Stimulated activated CD8-positive, alpha-beta memory T cell treated with anti-CD3 and anti-CD28 coated beads, Interleukin-12 subunit alpha, Interleukin-12 subunit beta, amount 100 ng/mL, for 1 hour (primary cell): Measurements from ENCODE around the gene CXCL1.

ENCODE experiments used
- DNase-seq: peaks from one replicate; pipeline ENCODE4 v3.0.0-alpha.2; 2020; ENCODE audit warnings: low read depth

The CXCL1 gene

DNA sequence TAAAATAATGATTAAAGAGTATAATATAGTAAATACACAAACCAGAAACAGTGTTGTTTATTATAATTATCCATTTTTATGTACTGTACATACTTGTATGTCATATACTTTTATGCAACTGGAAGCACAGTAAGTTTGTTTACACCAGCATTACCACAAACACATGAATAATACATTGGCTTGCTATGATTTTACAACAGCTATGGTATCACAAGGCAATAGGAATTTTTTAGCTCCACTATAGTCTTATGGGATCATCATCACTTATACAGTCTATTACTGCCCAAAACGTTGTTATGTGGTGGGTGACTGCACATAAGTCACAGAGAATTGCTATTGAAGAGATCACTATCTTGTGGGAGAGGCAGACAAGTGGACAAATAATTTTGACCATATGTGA is 17.9 kb upstream of the CXCL1 start:
- DNase-seq, result no peak

DNA sequence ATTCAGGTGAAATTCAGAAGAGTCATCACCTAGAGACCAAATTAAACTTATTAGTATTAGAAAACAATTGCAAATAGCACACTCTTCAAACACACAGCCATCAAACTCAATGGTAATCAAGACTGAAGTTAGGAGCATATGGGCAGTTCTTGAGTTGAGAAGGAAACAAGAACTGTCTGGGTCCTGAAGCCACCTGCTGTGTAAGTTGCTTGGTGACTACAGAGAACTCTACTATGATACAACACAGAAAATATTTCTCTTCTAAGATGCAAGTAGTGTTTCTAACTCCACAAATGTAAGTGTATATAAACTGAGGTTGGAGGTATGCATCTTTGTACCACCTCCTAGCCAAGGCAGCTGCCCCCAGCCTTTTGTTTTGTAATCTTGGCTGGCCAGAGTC is 16.4 kb upstream of the CXCL1 start:
- DNase-seq, result no peak

DNA sequence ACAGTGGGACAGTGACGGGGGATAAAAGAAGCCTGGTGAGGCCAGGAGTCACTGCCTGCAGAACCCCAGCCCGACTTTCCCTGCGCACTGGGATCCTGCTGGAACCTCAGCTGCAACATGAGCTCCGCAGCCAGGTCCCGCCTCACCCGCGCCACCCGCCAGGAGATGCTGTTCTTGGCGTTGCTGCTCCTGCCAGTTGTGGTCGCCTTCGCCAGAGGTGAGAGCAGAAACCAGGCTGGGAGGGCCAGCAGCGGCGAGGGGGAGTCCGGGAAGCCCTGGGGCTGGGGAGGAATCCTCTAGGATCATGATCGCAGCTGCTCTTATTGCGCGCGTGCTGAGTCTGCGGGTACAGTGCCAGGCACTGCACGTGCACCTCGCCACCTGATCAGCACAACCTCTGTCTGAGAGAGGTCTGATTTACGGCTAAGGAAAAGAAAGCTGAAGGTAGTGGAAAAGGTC is 15.9 kb upstream of the CXCL1 start, which contains the start of gene PF4V1:
PF4V1 (plus strand) TSS at position 51 of the 459 bp plus-strand sequence; CDS start at position 118, 67 bp downstream.
- no peak for DNase-seq

- no peak for DNase-seq
Measured at GRCh38 chr4:73853718-73854473, 15.3 kb upstream of the CXCL1 start.

- DNase-seq, result no peak
Measured at GRCh38 chr4:73855406-73855805, 13.8 kb upstream of the CXCL1 start.

DNA sequence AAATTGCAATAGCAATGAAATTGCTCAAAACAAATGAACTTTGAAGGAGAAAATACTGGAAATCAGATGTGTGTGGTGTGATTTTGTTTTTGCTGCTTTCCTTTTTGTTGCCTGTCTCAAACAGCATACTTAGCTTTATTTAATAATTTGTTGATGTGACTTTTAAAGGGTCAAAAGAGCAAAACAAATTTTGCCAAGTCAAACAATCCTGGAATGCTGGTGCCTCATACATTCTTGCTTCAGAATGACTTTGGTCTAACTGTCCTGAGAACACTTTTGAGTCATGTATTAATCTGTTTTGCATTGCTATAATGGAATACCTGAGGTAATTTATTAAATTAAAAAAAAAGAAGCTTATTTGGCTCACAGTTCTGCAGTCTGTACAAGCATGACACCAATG is 12.7 kb upstream of the CXCL1 start:
- DNase-seq, result no peak

GRCh38 chr4:73859614-73860088 is 9.5 kb upstream of the CXCL1 start:
- no peak for DNase-seq

GRCh38 chr4:73860181-73860580 is 9.0 kb upstream of the CXCL1 start:
- DNase-seq, result no peak

DNA sequence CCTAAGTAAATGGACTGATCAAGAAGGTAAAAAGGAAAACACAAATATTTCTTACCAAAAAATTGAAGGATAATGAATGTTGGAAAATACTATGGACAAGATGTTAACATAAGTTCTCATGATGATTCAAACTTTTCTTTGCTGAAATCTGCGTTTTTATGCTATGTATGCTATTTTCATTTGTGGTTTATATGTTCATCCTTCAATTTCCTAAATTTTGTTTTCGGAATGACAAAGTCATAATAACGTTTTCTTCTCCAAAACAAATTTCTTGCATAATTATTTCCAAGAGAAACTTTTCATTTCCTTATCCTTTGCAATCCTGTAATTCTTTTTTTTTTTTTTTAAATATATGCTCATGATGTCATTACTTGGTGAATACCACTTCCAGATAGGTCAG is 8.3 kb upstream of the CXCL1 start:
- no peak for DNase-seq

DNA sequence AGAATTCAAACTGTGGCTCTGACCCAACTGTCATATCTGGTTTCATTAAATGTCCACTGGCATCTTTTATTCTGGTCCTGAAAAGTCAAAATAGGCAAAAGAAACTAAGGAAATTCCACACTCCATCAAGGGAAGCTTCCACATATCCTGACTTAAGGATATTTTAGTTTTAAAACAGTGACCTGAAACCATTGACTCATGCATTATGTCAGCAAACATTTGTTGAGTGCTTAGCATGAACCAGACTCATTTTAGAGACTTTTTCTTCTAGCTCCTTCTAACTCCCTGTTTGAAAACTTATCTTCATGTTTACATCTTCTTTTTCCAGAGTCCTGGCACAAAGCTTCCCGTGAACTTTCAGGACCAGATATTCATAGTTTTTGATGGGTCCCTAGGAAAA is 6.9 kb upstream of the CXCL1 start:
- no peak for DNase-seq

- DNase-seq, result no peak
Measured at GRCh38 chr4:73864365-73864764, 4.8 kb upstream of the CXCL1 start.

GRCh38 chr4:73864961-73865360 is 4.2 kb upstream of the CXCL1 start:
- DNase-seq, result no peak

- no peak for DNase-seq
Measured at GRCh38 chr4:73865431-73866096, 3.6 kb upstream of the CXCL1 start.

DNA sequence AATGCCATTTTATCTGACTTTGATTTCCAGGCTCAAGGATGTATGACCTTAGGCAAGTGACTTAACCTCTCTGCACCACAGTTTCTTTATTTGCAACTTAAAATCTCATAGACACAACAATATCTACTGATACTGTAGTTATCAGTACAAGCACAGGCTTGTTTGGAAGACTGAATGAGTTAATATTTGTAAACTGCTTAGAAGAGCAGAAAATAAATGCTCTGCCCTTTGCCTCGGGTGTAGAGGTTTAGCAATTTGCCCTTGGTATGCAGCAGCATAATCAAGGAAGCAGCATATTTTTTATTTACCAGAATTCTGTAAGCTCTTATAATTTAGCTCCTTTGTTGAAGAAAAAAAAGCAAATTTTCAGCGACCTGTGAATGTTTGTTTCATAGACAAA is 2.9 kb upstream of the CXCL1 start:
- DNase-seq, result no peak

DNA sequence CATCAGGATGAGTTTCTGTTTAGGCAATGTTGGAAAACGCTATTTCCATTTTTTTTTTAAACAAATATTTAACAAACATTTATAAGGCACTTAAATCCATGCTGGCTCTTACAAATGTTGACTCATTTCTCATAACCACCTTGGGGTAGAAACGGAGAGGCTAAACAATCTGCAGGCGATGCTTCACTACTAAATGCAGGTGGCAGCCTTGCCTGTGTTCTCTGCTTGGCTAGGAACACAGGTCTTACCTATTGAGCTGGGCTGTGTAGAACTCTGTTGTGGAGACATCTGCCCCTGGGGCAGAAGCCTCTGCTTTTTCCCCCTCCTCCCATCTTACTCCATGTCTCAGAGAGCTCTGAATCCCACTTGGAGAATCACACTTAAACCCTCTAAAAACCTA is 1.4 kb upstream of the CXCL1 start:
- no peak for DNase-seq

GRCh38 chr4:73868206-73869129 is 725 bp upstream of the CXCL1 start:
- no peak for DNase-seq

GRCh38 chr4:73870260-73870659 is 1.1 kb downstream of the CXCL1 start:
- no peak for DNase-seq

- no peak for DNase-seq
Measured at GRCh38 chr4:73870768-73871167, 1.6 kb downstream of the CXCL1 start.

DNA sequence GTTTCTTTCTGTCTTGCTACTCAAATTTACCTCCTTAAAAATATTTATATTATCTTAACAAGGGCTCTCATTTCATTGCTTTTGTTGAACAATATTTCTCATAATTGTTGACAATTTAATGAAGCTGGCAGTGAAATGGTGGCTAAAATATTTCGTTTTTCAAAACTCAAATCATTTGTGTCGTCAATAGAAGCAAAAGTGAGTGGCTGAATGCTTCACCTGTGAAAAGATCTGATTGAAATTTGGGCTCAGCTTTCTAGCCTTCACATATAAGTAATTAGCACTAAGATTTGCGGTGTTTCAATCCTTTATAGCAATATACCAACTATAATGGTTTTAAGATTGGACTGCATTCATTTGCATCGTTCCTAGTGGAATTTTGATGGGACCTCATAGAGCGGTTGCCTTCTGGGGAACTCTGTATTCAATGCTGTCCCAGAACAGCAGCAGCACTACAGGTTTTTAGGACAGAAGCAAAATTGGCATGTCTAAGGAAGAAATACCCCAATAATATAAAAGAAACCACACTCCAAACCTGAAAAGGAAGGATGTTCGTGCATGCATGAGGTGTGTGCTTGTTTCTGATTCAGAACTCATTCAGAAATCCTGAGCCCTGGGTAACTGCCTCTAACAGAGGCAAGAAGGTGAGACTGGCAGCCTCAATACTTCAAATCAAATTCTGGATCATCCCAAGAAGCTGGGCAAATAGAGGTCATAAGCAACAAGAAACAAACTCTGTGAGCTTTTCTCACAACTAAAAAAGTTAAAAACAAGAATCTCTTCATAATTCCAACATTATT is 2.5 kb downstream of the CXCL1 start:
- DNase-seq, result no peak

DNA sequence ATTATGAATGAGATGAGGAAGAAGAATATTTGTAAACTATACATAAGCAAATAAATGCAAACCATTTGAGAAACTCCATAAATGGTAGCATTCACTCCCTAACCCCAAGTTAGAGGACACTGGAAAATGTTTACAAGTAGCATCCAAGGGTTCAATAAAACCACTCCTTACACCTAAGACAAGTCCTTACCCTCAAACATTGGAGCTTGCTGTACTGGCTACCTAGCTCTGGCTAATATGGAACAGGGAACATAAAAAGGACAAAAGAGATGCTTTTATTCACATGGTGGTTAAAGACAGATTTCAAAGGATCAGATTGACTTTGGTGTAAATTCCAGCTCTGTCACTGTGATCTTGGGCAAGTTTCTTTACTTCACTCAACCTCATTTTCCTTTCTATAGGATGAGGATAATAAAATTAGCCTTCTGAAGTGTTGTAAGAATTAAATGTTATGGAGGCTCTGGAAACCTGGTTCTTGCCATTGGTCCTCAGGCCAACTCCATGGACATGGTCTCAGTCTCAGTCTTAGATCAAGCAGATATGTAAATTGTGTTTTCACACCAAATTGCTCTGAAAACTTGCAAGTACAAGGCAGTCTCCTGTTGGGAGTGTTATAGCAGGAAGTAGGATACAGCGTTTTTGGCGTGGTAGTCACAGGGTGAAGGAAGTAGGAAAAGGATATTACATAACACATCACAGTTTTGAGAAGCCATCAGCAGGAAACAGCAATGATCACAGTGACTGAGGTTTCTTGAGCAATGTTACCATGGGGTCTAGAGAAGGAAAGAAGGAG is 3.3 kb downstream of the CXCL1 start:
- DNase-seq, result no peak

DNA sequence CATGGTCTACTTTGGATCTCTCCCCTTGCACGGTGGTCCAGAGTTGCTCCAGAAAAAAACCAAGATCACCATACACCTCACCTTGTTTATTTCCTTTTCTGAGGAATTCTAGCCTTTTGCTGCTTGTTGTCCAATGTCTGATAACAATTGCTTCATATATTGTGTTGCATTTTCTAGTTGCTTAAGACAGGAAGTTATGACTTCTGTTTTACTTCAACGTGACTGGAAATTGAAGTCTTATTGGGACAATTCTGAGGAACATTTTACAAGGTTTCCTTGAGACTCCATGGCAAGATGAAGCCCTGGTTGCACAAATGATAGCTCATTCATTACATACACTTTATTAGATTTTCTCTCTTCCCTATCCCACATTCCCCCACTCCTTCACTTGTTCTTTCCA is 5.2 kb downstream of the CXCL1 start:
- DNase-seq, result no peak
